ENCODE measurements around the gene IL21R. TPM values are rescaled to one million over a fixed set of nuclear protein-coding genes. Genes with fewer than 3 reads are reported as not detected.
A peak's percentile ranks its signal among the peaks of the same experiment; 100 is the strongest.

Gene IL21R
- under 1 TPM in 3 of 4 donors, not detected in 1; 0.04 to 0.46 (median 0.29) TPM for polyA plus RNA-seq (ENCODE audit: insufficient read length in 4 of 4)

DNA sequence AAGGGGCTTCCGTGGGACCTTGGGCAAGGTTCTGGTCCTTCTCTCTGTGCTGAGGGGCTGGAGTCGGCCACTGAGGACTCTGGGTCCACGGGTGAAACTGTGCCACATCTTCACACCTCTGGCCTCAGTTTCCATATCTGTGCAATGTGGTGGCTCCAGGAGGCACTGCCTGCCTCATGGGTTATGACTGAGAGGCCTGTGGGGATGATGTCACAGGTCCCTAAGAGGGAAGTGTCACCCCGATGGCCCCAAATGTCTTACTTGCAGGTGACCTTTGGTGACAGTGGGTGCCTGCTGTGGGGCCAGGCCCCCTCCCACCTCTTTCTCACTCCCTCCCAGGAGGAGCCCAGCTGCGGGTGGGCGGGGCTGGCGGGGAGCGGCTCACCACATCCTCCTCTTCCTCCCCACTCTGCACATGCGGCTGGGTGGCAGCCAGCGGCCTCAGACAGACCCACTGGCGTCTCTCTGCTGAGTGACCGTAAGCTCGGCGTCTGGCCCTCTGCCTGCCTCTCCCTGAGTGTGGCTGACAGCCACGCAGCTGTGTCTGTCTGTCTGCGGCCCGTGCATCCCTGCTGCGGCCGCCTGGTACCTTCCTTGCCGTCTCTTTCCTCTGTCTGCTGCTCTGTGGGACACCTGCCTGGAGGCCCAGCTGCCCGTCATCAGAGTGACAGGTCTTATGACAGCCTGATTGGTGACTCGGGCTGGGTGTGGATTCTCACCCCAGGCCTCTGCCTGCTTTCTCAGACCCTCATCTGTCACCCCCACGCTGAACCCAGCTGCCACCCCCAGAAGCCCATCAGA, at the start of gene IL21R:
TSS of gene IL21R (plus strand) at position 407 of the 801 bp plus-strand sequence. CDS start 27,898 bp downstream, outside the sequence.
- no peak for DNase-seq (ENCODE audit: low read depth in 4 of 4, low spot score in 2 of 4)

DNA sequence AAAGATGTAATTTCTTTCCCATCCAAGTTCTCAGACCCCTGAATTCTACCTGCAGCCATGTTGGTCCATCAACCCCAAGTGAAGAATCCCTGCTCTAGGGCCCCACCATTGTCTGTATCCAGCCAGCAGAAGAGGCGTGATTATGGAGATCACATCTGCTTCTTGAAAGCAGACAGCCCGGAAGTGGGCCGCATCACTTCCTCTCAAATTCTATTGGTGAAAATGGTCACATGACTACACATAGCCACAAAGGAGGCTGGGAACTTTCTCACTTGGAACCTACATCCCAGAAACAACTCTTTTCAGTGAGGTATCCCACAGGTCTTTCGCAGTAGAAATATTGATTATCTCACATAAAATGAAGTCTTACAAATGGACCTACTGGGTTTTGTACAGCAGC, 48.1 kb upstream of the IL21R start:
- DNase-seq (ENCODE audit: low read depth in 4 of 4, low spot score in 2 of 4): no peak

DNA sequence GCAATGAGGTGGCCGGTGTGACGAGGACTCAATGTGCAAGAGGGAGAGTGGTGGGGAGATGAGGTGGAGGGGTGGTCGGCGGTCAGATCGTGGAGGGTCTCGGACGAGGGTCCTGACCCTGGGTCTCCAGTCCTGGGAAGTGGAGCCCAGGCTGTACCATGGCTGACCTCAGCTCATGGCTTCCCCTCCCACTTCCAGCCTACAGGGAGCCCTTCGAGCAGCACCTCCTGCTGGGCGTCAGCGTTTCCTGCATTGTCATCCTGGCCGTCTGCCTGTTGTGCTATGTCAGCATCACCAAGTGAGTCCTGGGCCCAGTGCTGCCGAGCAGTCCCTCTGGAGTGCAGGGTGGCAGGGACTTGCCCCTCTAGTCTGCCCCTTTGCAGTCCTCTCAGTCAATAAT, 46.4 kb upstream of the IL21R start:
- no peak for DNase-seq (ENCODE audit: low read depth in 4 of 4, low spot score in 2 of 4)

DNA sequence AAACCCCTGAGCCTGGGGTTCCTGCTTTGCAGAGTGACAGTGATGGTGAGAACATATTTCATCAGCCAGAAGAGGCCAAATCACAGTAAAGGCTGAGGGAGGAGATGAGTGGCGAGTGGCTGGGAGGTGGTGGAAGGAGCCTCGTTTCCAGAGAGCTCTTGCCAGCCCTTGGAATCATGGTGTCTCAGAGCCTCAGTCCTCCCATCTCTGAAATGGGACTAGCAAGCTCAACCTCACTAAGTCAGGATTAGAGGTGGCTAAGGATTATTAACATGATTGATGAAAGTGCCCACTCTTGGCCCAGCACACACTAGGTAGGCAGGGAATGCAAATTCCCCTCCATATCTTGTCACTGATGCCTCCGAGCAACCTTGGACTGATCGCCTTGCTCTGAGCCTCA, 45.2 kb upstream of the IL21R start:
- no peak for DNase-seq (ENCODE audit: low read depth in 4 of 4, low spot score in 2 of 4)

DNA sequence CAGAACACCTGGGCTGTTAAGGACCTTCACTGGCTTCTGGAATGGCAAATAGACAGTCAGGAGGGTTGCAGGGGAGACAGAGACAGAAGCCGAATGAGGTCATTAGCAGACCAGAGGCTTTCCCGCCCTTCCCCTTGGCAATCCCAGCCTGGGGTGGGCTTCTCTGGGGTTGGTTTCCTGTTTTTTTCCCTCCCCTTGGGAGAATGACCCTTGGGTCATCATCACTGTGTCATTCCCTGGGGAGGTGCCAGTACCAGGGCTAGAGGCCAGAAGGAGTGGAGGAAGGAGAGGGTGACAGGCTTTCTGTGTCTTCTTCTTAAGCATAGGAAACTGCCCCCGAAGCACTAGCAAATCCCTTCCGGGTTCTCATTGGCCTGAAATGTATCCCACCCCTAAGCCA, 42.9 kb upstream of the IL21R start:
- DNase-seq (ENCODE audit: low read depth in 4 of 4, low spot score in 2 of 4): no peak

DNA sequence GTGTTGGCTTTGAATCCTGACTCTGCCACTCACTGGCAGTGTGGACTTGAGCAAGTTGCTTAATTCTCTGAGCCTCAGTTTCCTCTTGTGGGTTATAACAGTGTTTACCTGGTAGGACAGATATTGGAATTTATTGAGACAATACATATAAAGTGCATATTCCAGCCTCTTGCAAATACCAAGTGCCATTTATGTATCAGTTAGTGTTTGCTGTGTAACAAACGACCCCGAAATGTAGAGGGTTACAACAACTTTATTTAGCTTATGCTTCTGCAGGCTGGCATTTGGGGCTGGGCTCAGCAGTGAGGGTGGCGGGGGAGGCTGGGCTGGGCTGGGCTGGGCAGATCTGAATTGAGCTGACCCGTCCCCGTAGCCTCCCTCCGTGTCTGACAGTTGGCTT, 42.4 kb upstream of the IL21R start:
- no peak for DNase-seq (ENCODE audit: low read depth in 4 of 4, low spot score in 2 of 4)

DNA sequence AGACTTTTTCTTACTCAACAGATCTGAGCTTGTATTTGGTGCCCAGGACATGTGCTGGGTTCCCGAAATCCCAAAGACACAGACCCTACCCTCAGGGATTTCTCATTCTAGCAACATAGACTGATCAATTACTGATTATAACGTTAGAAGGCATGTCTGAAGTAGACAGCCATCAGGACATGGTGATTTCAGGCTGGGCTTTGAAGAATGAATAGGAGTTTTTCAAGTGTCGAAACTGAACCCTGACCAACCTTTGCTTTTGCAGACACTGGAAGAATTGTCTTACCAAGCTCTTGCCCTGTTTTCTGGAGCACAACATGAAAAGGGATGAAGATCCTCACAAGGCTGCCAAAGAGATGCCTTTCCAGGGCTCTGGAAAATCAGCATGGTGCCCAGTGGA, 40.0 kb upstream of the IL21R start:
- DNase-seq (ENCODE audit: low read depth in 4 of 4, low spot score in 2 of 4): no peak

DNA sequence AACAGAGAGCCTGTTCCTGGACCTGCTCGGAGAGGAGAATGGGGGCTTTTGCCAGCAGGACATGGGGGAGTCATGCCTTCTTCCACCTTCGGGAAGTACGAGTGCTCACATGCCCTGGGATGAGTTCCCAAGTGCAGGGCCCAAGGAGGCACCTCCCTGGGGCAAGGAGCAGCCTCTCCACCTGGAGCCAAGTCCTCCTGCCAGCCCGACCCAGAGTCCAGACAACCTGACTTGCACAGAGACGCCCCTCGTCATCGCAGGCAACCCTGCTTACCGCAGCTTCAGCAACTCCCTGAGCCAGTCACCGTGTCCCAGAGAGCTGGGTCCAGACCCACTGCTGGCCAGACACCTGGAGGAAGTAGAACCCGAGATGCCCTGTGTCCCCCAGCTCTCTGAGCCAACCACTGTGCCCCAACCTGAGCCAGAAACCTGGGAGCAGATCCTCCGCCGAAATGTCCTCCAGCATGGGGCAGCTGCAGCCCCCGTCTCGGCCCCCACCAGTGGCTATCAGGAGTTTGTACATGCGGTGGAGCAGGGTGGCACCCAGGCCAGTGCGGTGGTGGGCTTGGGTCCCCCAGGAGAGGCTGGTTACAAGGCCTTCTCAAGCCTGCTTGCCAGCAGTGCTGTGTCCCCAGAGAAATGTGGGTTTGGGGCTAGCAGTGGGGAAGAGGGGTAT, 39.3 kb upstream of the IL21R start:
- no peak for DNase-seq (ENCODE audit: low read depth in 4 of 4, low spot score in 2 of 4)

DNA sequence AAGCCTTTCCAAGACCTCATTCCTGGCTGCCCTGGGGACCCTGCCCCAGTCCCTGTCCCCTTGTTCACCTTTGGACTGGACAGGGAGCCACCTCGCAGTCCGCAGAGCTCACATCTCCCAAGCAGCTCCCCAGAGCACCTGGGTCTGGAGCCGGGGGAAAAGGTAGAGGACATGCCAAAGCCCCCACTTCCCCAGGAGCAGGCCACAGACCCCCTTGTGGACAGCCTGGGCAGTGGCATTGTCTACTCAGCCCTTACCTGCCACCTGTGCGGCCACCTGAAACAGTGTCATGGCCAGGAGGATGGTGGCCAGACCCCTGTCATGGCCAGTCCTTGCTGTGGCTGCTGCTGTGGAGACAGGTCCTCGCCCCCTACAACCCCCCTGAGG, 38.7 kb upstream of the IL21R start:
- DNase-seq (ENCODE audit: low read depth in 4 of 4, low spot score in 2 of 4): no peak

DNA sequence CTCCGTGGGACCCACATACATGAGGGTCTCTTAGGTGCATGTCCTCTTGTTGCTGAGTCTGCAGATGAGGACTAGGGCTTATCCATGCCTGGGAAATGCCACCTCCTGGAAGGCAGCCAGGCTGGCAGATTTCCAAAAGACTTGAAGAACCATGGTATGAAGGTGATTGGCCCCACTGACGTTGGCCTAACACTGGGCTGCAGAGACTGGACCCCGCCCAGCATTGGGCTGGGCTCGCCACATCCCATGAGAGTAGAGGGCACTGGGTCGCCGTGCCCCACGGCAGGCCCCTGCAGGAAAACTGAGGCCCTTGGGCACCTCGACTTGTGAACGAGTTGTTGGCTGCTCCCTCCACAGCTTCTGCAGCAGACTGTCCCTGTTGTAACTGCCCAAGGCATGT, 38.2 kb upstream of the IL21R start:
- no peak for DNase-seq (ENCODE audit: low read depth in 4 of 4, low spot score in 2 of 4)

DNA sequence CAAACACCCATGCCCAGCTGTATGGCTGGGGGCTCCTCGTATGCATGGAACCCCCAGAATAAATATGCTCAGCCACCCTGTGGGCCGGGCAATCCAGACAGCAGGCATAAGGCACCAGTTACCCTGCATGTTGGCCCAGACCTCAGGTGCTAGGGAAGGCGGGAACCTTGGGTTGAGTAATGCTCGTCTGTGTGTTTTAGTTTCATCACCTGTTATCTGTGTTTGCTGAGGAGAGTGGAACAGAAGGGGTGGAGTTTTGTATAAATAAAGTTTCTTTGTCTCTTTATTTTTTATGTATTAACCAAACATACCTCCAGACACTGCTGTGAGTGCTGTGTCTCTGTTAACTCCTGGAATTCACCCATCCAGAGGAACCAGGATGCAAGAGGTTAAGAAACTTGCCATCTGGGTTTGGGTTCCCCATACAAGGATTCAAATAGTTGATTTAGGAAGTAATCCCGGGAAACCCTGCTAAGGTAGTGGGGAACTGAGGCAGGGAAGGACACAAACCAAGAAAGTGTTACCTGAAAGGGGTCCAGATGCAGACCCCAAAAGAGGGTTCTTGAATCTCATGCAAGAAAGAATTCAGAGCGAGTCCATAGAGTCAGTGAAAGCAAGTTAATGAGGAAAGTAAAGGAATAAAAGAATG, 37.4 kb upstream of the IL21R start:
- no peak for DNase-seq (ENCODE audit: low read depth in 4 of 4, low spot score in 2 of 4)

DNA sequence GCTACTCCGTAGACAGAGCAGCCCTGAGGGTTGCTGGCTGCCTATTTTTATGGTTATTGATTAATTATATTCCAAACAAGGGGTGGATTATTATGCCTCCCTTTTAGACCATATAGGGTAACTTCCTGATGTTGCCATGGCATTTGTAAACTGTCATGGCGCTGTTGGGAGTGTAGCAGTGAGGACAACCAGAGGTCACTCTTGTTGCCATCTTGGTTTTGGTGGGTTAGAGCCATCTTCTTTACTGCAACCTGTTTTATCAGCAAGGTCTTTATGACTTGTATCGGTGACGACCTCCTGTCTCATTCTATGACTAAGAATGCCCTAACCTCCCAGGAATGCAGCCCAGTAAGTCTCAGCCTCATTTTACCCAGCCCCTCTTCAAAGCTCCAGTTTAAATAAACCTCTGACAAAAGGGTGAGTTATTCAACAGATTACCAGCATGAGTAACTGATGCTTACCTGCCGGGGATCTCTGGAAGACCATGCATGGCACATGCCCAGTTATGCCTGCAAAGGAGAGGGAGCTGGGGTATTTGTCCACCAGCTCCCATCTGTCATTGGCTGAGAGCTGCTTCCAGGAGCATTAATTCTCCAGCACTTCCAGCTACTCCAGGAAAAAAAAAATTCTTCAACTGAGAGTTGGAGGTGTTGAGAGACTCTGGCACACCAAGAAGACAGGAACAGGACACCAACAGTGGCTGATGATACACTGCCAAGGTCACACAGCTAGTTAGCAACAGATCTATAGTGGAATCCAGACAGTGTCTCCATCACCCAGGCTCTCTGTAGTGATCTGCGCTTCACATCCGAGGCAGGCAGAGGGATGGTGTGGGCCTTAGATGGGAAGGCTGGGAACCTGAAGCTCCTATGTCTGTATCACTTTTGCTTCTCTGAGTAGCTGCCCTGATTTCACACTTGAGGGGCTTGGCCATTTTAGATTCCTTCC, 36.6 kb upstream of the IL21R start:
- DNase-seq (ENCODE audit: low read depth in 4 of 4, low spot score in 2 of 4): no peak

DNA sequence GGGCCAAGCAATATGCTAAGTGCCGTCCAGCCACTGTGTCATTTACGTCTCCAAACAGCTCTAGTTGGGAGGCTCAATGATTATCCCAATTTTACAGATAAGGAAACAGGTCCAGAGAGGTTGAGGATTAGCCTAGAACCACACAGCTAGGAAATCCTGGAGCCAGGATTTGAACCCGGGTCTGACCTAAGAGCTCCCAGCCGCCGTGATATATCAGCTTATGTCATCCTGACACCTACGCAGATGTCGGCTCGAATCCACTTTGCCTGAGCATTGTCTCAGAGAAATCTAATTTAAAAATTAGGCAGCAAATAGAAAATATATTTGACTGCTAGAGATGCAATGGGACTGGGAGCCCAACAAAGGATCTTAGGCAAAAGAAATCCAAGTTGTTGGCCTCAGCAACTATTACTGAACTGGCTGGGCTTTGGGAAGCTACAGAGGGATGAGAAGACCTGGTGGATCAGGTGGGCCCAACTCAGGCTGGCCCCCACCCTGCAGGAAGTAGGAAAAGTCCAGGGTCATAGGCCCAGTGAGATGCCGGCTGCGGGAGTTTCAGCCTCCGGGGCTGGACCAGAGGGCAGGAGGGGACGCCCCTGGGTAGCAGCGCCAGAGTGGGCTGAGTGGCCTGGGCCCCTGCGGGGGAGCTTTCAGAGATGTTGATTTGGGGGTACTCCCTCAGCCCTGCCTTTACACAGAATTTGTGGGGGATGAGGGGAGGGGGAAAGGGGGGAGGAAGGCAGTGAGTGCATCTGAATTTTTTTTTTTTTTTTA, 35.1 kb upstream of the IL21R start:
- DNase-seq (ENCODE audit: low read depth in 4 of 4, low spot score in 2 of 4): no peak

DNA sequence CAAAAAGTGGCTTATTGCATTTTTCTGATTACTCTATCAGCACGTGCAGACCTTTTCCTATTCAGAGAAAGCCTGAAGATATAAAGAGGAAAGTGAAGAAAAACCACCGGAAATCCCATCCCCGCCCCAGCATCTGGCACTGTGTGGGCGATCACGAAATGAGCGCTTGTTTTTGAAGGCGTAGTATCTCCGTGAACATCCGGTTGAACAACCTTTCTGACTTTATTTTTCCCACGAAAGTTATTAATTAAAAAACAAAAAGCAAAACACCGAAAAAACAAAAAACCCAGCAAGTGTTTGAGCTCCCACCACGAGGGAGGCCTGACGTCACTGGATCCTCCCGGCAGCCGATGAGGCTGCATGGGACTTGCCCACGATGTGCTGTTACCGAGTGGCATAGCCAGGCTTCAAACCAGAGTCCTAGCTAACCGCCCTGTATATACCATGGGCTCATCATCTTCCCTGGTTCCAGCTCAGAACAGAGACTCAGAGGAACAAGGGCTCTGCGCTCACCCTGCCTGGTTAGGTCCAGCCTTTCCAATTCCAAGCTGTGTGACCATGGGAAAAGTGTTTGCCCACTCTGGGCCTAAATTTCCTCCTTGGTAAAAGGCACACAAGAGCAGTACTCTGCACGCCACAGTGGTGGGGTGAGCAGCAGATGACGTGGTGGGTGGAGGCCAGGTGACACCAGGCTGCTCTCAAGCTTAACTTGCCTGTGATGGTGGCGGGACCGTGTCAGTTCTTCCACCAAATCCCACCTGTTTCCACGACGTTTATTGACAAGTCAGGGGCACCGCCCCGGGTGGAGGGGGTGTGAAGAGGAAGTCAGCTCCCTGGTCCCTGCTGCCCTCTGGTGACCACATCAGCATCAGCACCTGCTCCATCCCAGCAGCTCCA, 34.3 kb upstream of the IL21R start:
- DNase-seq (ENCODE audit: low read depth in 4 of 4, low spot score in 2 of 4): peak in 1 of 4 donors; percentile 13

DNA sequence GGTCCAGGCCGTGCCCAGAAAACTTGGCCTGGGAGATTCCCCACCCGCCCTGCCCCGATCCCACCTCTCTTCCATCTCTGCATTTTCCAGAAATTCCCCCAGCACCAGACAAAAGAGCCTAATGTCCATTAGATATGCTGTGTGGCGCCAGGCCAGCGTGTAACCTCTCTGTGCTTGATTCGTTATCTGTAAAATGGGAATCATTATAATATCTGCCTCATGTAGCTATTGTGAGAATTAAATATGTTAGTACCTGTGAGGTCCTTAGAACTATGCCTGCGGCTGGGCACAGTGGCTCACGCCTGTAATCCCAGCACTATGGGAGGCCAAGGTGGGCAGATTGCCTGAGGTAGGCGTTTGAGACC, 33.6 kb upstream of the IL21R start:
- DNase-seq (ENCODE audit: low read depth in 4 of 4, low spot score in 2 of 4): no peak

DNA sequence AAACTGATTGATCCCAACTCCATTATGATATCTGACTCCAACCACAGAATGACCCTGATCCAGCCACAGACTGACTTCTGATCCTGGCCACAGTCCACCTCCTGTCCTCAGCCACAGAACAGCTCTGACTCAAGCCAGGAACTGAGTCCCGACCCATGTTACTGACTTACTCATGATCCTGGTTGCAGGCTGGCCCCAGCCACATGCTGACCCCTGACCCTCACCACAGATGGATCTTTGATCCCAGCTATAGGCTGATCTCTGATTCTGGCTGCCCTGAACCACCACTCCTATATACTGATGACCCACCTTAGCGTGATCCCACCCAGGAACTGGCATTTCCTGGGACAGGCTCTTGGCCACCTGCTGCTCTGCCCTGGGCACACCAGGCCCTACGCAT, 32.2 kb upstream of the IL21R start:
- DNase-seq (ENCODE audit: low read depth in 4 of 4, low spot score in 2 of 4): no peak

DNA sequence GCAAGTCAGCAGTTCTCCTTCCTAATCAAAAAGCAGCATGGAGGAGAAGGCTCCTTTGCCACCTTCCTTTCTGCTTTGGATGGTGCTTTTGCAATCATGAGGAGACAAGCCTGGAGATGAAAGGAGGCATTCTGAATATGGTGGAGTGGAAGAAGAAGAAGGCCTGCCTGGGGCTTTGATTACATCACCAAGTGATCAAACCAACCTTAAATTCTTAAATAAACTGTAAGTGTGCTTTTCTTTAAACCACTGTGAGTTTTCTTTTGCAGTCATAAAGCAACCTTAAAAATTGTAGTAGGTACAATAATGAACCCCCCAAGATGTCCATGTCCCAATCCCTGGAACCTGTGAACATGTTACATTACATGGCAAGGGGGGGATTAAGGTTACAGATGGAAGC, 31.7 kb upstream of the IL21R start:
- no peak for DNase-seq (ENCODE audit: low read depth in 4 of 4, low spot score in 2 of 4)

DNA sequence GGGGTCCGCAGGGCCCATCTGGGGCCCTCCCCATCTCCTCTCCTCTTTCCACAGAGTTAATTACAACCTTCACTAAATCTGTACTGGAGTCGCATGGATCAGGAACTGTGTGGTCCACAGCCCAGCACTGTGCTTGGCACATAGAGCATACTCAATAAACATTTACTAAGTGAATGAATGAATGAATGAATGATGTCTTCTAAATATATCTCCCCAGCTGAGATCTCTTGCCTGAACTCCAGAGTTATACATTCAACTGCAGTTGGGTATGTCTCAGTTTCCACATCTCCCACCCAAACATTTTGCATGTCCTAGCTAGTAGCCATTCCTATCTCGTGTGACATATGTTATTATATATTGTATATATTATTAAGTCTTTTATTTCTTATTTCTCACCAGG, 28.7 kb upstream of the IL21R start:
- DNase-seq (ENCODE audit: low read depth in 4 of 4, low spot score in 2 of 4): no peak

DNA sequence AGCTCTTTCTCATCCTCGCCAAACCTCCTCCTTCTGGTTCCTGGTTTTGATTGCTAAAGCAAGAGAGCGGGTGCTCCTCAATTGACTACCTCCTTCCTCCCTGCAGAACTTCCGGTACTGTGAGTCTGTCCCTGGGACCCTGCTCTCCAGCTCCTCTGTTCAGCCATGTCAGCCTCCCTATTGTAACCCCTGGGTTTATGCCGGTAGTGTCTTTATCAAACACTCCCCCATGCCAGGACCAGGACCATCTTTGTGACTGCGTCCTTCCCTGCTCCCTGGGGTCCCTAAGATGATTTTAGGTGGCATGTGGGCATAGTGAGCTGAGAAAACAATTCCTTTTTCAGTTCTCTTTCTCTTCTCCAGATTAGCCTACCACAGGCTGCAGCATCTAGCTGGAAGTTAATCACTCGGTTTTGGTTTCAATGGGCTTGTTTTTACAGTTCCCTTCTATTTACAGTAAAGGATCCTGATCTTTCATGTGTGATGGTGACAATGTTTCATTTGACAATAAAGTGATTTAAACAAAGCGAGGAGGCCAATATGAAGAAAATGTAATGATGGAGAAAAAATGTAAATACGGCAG, 27.7 kb upstream of the IL21R start:
- no peak for DNase-seq (ENCODE audit: low read depth in 4 of 4, low spot score in 2 of 4)
